Measurements from ENCODE around the gene TROAP. TPM values are rescaled to one million over a fixed set of nuclear protein-coding genes. Genes with fewer than 3 reads are reported as not detected.

TROAP gene
- total and polyA plus RNA-seq, 9 of the 15 experiments (the other 6 are each of a cell fraction or from before 2014, with no cell fraction given), result 46.4 to 171 (median 59.8) TPM

DNA sequence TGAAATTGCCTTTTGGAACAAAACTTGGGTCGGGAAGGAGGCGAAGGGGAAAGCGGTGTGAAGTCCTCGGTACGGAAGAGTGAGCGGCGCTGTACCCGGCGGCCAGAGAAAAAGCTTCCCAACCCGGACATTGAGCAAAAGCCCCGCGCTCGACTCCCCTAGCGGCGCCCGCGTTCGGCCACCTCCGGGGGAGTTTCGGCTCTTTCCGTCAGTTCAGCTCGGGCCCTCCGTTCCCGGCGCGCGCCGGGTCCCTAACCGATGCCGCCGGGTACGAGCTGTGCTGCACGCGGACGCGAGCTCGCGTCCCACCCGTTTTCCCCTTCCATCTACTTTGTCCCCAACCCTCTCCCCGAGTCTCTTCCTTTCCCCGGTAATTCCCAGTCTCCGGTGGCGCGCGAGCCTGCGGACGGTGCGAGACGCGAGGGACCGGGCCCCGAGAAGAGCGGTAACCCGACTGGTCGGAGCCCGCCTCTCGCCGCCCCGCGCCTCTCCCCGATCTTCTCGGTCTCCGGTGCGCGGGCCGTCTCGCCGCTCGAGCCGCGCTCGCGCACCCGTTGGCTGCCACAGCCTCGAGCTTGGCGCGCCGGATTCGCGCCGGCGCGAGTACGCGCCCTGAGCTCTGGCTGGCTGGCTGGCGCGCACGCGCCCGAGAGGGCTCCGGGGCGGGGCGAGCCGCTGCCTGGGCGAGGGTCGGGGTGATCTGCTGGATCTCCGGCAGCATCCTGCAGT, 43.8 kb downstream of the TROAP start (continued):
- TF ChIP-seq MEIS2 (IDR thresholded peaks at IDR 0.05; ENCODE audit: partially characterized antibody), result peak; percentile 85
- TF ChIP-seq, protein P1, sequence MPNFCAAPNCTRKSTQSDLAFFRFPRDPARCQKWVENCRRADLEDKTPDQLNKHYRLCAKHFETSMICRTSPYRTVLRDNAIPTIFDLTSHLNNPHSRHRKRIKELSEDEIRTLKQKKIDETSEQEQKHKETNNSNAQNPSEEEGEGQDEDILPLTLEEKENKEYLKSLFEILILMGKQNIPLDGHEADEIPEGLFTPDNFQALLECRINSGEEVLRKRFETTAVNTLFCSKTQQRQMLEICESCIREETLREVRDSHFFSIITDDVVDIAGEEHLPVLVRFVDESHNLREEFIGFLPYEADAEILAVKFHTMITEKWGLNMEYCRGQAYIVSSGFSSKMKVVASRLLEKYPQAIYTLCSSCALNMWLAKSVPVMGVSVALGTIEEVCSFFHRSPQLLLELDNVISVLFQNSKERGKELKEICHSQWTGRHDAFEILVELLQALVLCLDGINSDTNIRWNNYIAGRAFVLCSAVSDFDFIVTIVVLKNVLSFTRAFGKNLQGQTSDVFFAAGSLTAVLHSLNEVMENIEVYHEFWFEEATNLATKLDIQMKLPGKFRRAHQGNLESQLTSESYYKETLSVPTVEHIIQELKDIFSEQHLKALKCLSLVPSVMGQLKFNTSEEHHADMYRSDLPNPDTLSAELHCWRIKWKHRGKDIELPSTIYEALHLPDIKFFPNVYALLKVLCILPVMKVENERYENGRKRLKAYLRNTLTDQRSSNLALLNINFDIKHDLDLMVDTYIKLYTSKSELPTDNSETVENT (CRISPR knock-in tag; IDR thresholded peaks at IDR 0.05), result peak; percentile 71
- peak; percentile 77; the same call in 1 of the 2 replicates for TF ChIP-seq ATF7 (IDR thresholded peaks at IDR 0.05)
- peak; percentile 72; the same call in 1 of the 2 replicates for TF ChIP-seq ZNF644 (tag; IDR thresholded peaks at IDR 0.05; ENCODE audit: low read depth)
- peak; percentile 89 for TF ChIP-seq ZNF766 (CRISPR knock-in tag; conservative IDR thresholded peaks at IDR 0.05)
- peak; percentile 45; the same call in 1 of the 2 replicates for TF ChIP-seq MBD2 (IDR thresholded peaks at IDR 0.05; ENCODE audit: borderline replicate concordance, low read depth)
- TF ChIP-seq, protein P2, sequence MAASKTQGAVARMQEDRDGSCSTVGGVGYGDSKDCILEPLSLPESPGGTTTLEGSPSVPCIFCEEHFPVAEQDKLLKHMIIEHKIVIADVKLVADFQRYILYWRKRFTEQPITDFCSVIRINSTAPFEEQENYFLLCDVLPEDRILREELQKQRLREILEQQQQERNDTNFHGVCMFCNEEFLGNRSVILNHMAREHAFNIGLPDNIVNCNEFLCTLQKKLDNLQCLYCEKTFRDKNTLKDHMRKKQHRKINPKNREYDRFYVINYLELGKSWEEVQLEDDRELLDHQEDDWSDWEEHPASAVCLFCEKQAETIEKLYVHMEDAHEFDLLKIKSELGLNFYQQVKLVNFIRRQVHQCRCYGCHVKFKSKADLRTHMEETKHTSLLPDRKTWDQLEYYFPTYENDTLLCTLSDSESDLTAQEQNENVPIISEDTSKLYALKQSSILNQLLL (CRISPR knock-in tag; IDR thresholded peaks at IDR 0.05; ENCODE audit: borderline replicate concordance), result no peak
- peak; percentile 69; the same call in 1 of the 2 replicates for TF ChIP-seq SP1 (CRISPR knock-in tag; IDR thresholded peaks at IDR 0.05)
- TF ChIP-seq GTF2E2 (tag; IDR thresholded peaks at IDR 0.05), result peak; percentile 89; the same call in 1 of the 2 replicates
- TF ChIP-seq ASH1L (IDR thresholded peaks at IDR 0.05; ENCODE audit: borderline replicate concordance, low read depth, partially characterized antibody), result peak; percentile 31
- TF ChIP-seq HCFC1 (IDR thresholded peaks at IDR 0.05; ENCODE audit: low read depth, low read length), result peak; percentile 48
- TF ChIP-seq ZFX (CRISPR knock-in tag; IDR thresholded peaks at IDR 0.05), result peak; percentile 92
- TF ChIP-seq MLLT1 (IDR thresholded peaks at IDR 0.05), result no peak
- peak; percentile 82; the same call in 1 of the 2 replicates for TF ChIP-seq GATAD2A (IDR thresholded peaks at IDR 0.05)
- TF ChIP-seq NCOA2 (IDR thresholded peaks at IDR 0.05; ENCODE audit: partially characterized antibody in 2 of 2), result no peak
- peak; percentile 44 for TF ChIP-seq CTCFL (IDR thresholded peaks at IDR 0.05; ENCODE audit: borderline replicate concordance, insufficient read depth, low read depth, low read length, poor library complexity, severe bottlenecking)
- peak; percentile 81 for TF ChIP-seq KDM5B (IDR thresholded peaks at IDR 0.05; ENCODE audit: insufficient replicate concordance, low read depth, low read length)
- TF ChIP-seq GATAD2B (IDR thresholded peaks at IDR 0.05; ENCODE audit: borderline replicate concordance), result peak; percentile 36; the same call in 1 of the 2 replicates

Measured in K562 (cell line).